Stimulated activated naive CD8-positive, alpha-beta T cell treated with anti-CD3 and anti-CD28 coated beads, Interleukin-15, amount 100 ng/mL, for 72 hours (primary cell): ENCODE data around the gene PLEKHJ1.

ENCODE experiments used
- ATAC-seq: fragments of 150-1000 bp; cut with Tn5 transposase; 2 replicates; pipeline ENCODE4 v1.10.0; 2021; ENCODE audit warnings: mild to moderate bottlenecking, moderate library complexity
- DNase-seq, 2 donors: peaks; one replicate each; pipeline ENCODE4 v3.0.0; 2021 to 2022
- H3K27ac Mint-ChIP-seq, 2 donors: one replicate each; pipeline ENCODE4 v1.8.0; 2022; ENCODE audit warnings: mild to moderate bottlenecking in 2 of 2, mixed read lengths in 2 of 2, moderate library complexity in 2 of 2
- H3K27me3 Mint-ChIP-seq: one replicate; pipeline ENCODE4 v1.8.0; 2022; ENCODE audit warnings: mixed read lengths
- H3K4me1 Mint-ChIP-seq: one replicate; pipeline ENCODE4 v1.8.0; 2022; ENCODE audit warnings: mild to moderate bottlenecking, mixed read lengths
- H3K4me3 Mint-ChIP-seq, 2 donors: one replicate each; pipeline ENCODE4 v1.8.0; 2022; ENCODE audit warnings: mild to moderate bottlenecking in 2 of 2, mixed read lengths in 2 of 2, moderate library complexity in 1 of 2
- H3K9me3 Mint-ChIP-seq, 2 donors: one replicate each; pipeline ENCODE4 v1.8.0; 2022; ENCODE audit warnings: mixed read lengths in 2 of 2

PLEKHJ1 gene

DNA sequence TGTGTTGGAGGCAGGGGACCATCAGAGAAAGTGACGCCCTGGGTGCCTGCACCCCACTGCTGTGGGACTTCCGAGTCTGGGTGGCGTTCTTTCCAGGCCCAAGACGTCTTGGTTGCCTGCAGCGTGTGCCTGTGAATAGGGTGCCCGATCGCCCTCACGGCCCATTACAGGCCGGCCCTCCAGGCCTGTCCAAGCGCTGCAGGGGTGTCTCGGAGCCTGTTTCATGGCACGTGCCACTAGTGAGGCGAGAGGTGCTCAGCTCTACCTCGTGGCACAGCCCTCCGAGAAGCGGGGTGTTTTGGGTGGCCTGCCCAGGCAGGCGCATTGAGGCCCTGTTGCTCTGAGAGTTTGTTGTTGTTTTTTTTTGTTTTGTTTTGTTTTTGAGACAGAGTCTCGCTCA, 42.3 kb downstream of the PLEKHJ1 start:
- no peak for ATAC-seq
- H3K4me3 Mint-ChIP-seq, result no peak overlapping the region
- H3K27me3 Mint-ChIP-seq, result no peaks in the 10 kb centered on the region
- H3K27ac Mint-ChIP-seq, result no peak overlapping the region
- H3K9me3 Mint-ChIP-seq, result no peaks in the 10 kb centered on the region
- no peak for DNase-seq
- peaks cover 10% of the 10 kb centered on the region for H3K4me1 Mint-ChIP-seq

DNA sequence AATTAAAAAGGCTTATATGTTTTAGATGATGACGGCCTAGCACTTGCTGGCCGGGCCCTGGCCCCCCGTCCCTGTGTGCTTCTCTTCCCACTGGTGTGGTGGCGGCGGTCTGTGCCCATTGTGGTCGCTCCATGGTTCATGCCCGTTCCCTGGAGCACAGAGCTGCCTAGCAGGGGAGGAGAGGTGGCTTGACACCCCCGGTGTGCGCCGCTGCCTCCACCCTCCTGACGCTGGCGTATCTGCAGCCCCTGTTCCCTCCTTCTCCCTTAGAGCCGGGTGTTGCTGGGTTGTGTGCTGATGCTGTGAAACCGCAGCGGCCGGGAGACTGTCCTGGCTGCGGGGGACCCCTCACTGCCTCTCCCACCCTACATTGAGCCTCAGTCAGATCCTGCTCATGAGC, 43.3 kb downstream of the PLEKHJ1 start:
- Mint-ChIP-seq H3K4me1 (peaks cover 8% of the 10 kb centered on the region), H3K27ac (no peak overlapping the region), H3K27me3 (no peaks in the 10 kb centered on the region), H3K9me3 (no peaks in the 10 kb centered on the region), H3K4me3 (no peak overlapping the region)
- DNase-seq, result no peak
- ATAC-seq, result no peak

DNA sequence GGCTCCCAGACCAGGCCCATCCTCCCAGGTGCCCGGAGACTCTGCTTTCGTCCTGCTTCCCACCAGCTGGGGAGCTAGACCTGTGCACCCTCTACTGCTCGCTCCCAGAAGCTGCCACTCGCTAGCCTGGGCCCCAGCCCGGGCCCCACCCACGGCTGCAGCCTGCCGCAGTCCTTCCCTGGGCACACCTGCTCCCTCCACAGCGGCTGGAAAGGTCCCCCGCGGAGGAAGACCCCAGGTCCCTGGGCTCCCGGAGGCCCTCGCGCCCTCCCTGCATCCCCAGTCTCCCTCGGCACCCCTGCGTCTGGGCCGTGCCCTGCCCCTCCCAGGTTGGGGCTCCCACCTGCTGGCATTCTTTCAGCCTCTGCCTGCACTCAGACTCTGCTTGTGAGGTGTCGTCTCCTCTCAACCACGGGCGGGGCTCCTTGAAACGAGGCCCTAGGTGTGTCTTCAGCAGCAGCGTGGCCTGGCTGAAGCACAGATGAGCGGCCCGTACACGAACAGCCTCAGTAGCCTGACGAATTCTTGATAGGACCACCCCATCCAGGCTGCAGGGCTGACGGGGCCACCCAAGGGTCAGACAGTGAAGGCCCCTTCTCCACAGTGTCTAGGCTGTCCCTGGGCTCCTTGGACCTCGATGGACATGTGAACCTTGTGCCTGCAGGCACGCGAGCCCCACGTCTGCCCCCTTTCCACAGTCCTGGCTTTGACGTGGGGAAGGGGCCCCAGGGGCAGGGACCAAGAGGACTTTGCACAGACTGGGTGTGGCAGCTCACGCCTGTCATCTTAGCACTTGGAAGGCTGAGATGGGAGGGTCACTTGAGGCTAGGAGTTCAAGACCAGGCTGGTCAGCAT, 44.4 kb downstream of the PLEKHJ1 start:
- DNase-seq (no peak), ATAC-seq (no peak)
- H3K27ac Mint-ChIP-seq, result no peak overlapping the region
- H3K9me3 Mint-ChIP-seq, result no peaks in the 10 kb centered on the region
- H3K4me3 Mint-ChIP-seq, result no peak overlapping the region
- peaks cover 8% of the 10 kb centered on the region for H3K4me1 Mint-ChIP-seq
- no peaks in the 10 kb centered on the region for H3K27me3 Mint-ChIP-seq

DNA sequence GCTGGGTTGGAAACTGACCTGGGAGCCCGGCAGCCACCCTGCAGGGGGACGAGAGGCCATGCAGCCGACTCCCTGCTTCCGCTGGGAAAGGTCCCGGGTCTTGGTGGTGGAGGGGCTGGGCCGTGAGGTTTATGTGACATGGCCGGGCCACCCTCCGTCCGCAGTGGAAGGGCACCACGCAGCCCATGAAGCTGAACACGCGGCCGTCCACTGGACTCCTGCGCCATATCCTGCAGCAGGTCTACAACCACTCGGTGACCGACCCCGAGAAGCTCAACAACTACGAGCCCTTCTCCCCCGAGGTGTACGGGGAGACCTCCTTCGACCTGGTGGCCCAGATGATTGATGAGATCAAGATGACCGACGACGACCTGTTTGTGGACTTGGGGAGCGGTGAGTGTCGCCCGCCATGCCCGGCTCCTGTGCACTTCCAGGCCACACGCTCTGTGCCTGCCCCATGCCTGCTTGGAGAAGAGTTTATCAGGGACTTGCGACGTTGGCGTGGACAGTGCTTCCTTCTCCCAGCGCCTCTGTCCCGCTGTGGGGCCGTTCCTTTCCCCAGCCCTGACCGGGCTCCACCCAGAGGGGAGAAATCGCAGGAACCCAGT, 45.2 kb downstream of the PLEKHJ1 start:
- Mint-ChIP-seq H3K27me3 (no peaks in the 10 kb centered on the region), H3K4me3 (no peak overlapping the region), H3K9me3 (no peaks in the 10 kb centered on the region), H3K27ac (peak overlapping the region in 1 of 2 donors; percentile 71), H3K4me1 (peaks cover 8% of the 10 kb centered on the region)
- DNase-seq, result no peak
- no peak for ATAC-seq

DNA sequence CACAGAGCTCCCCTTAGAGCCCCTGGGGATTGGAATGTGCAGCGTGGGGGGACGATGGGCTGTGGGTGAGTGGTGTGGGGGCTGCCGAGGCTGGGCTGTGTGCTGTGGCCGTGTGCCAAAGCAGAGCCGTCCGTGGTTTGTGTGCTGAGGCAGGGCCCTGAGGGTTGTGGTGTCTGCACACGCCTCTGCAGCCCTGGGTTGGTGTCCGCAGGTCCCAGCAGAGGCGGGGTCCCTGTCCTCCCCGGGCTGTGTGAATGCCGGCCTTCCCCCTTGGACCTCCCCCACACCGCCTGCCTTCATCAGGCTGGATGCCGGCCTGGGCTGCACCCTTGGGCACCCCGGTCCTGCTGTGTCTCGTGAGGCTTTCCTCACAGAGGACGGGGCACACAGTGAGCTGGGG, 46.2 kb downstream of the PLEKHJ1 start:
- Mint-ChIP-seq H3K9me3 (no peaks in the 10 kb centered on the region), H3K27ac (peak overlapping the region in 1 of 2 donors; percentile 71), H3K4me1 (peaks cover 10% of the 10 kb centered on the region), H3K27me3 (no peaks in the 10 kb centered on the region), H3K4me3 (no peak overlapping the region)
- no peak for DNase-seq
- ATAC-seq, result no peak

DNA sequence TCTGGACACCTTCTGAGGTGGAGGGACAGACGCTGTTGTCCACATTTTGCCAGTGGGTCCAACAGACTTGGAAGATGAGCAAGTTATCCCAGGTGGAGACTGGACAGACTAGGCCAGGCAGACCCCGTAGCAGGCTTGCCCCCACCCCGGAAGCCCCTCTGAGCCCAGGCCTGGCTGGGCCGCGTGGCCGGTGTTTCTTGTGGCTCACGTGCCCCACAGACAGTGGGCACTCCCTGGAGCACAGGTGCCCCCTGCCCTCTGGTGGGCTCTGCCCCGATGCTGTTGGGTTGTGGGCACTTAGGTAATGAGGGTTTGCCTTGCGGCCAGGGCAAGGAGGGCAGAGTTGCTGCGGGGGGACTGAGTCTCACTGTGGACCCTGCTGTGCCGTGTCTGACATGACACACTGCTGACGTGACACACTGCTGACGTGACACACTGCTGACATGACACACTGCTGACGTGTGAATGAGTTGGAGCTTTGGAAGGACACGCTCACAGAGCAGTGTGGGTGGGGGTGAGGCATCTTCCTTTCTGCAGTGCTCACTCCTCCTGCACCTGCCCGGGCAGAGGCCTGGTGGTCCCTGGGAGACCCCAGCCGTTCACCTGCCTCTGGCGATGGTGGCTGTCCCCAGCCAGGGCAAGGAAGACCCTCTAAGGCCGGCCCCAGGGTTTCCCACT, 47.3 kb downstream of the PLEKHJ1 start:
- no peak for ATAC-seq
- DNase-seq, result no peak
- Mint-ChIP-seq H3K9me3 (no peaks in the 10 kb centered on the region), H3K4me3 (no peak overlapping the region), H3K27me3 (no peaks in the 10 kb centered on the region), H3K27ac (peak overlapping the region in 1 of 2 donors; percentile 85), H3K4me1 (peaks cover 21% of the 10 kb centered on the region)

DNA sequence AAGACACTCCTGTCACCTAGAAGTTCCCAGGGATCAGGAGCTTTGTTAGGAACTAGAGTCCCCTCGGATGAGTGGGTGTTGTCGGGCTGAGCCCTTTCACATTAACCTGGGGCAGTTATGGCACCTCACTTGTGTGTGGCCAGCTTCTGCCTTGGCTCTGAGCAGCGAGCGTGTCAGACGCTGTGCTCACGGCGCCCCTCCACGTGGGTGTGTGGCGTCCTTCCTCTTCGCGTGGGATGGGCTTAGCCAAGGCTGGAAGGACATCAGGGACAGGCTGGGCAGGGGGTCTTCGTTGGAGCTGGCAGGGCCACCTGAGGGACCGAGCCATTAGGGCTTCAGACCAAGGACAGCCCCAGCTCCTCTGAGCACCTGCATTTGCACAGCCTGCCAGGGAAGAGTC, 49.0 kb downstream of the PLEKHJ1 start:
- Mint-ChIP-seq H3K4me3 (no peak overlapping the region), H3K27ac (peak overlapping the region; percentile 14 to 67), H3K4me1 (peaks cover 25% of the 10 kb centered on the region), H3K27me3 (no peaks in the 10 kb centered on the region), H3K9me3 (no peaks in the 10 kb centered on the region)
- DNase-seq (no peak), ATAC-seq (no peak)

DNA sequence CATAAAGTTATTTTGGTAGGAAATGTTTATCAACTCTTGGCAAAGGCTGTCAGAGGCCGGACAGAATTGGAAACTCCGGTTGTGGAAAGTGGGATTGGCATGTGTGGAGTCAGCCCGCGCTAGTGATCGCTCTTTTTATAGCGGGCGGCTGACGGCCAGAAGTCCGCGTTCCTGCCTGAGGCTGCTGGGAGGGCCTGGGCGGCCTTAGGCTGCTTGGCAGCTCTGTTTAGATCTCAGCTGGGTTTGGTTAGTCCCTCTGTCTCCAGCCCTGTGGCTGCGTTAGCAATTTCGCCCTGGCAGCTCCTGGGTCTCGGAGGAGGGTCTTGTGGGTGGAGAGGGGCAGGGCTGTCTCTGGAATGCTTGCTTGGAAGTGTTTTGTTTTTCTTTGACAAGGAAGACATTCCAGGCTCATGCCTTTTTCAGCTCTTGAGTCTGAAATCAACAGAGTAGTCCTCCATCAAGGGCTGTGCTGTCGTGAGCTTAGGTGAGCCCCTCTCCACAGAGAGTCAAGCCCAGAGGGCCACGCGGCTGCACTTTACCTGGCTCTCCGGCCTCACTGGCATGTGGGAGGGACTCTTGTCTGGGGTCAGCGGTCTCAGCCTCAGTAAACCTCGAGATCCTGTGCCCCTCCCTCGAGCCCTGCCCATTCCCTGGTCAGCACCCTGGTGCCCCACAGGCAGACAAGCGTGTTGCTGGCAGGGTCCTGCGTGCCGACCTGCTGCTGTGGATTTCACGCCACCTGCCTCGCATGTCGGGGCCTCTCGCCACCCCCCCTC, 49.9 kb downstream of the PLEKHJ1 start:
- DNase-seq (no peak), ATAC-seq (no peak)
- H3K9me3 Mint-ChIP-seq, result no peaks in the 10 kb centered on the region
- H3K4me1 Mint-ChIP-seq, result peaks cover 28% of the 10 kb centered on the region
- H3K27me3 Mint-ChIP-seq, result no peaks in the 10 kb centered on the region
- no peak overlapping the region for H3K27ac Mint-ChIP-seq
- H3K4me3 Mint-ChIP-seq, result no peak overlapping the region

DNA sequence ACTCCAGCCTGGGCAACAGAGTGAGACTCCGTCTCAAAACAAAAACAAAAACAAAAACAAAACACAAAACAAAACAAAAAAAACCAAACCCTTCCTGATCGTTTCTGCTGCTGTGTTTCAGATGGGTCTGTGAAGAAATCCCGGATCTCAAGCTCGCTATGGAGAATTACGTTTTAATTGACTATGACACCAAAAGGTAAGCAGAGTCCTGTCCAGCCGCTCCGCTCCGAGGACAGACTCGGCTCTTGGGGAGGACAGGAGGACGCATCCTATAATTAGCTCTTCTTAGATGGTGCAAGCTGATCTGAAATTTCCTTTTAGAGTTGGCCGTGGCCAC, 50.4 kb downstream of the PLEKHJ1 start:
- H3K9me3 Mint-ChIP-seq, result no peaks in the 10 kb centered on the region
- H3K4me1 Mint-ChIP-seq, result peaks cover 32% of the 10 kb centered on the region
- H3K4me3 Mint-ChIP-seq, result no peak overlapping the region
- no peak overlapping the region for H3K27ac Mint-ChIP-seq
- no peaks in the 10 kb centered on the region for H3K27me3 Mint-ChIP-seq
- ATAC-seq (no peak), DNase-seq (no peak)

DNA sequence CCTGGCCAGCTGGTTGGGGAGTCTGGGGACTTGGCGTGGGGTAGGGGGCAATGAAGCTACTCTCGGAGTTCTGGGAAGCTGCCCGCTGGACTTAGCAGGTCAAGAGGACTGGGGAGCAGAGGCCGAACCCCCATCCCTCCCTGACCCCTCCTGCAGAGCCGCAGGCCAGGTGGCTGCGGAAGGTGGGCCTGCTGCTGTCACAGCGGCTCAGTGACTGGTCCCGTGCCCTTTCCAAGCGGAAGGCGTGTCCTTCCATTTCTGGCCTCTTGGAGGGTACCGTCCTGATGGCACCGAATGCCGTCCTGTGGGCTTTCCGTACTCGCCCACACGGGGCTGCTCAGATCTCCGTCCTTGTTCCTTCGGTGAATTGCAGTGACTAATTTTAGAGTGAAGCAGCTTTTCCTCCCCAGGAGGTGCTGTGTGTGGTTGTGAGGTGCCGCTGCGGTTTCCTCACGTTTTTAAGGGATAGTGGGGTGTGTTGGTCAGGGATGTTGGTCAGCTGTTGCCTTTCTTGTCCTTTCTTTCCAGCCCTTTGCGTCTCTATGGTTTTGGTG, 51.6 kb downstream of the PLEKHJ1 start:
- no peaks in the 10 kb centered on the region for H3K9me3 Mint-ChIP-seq
- no peaks in the 10 kb centered on the region for H3K27me3 Mint-ChIP-seq
- H3K27ac Mint-ChIP-seq, result no peak overlapping the region
- no peak overlapping the region for H3K4me3 Mint-ChIP-seq
- DNase-seq, result no peak
- H3K4me1 Mint-ChIP-seq, result peaks cover 40% of the 10 kb centered on the region
- no peak for ATAC-seq
